A549 (cell line): Measurements from ENCODE around the gene NPW. TPM values are rescaled to one million over a fixed set of nuclear protein-coding genes. Genes with fewer than 3 reads are reported as not detected.

Experiments used
- ATAC-seq, 2 experiments: fragments of 200-7000 bp in 1 of 2; fragments of >200 bp in 1 of 2; cut with Nextera tagmentation in 1 of 2; cut with Tn5 transposase in 1 of 2; 3 replicates each; pipeline versions ENCODE4 v1.8.0 to v1.9.1; 2018 to 2020; ENCODE audit warnings: mild to moderate bottlenecking in 1 of 2, moderate library complexity in 1 of 2
- CTCF ChIA-PET: fragments of 300-600 bp; sonication (Branson Sonifier 250); formaldehyde crosslinking; extraction: SDS; loops from one replicate; lab custom pipeline; 2021; ENCODE audit warnings: antibody characterized with exemption, inconsistent platforms; lab: Yijun Ruan, JAX
- POLR2A ChIA-PET: fragments of 350-600 bp; formaldehyde crosslinking; extraction: SDS; loops from one replicate; lab custom pipeline; 2021; ENCODE audit warnings: antibody characterized with exemption, inconsistent platforms; lab: Yijun Ruan, JAX
- DNase-seq, 2 experiments: peaks; one replicate each; pipeline versions ENCODE4 v3.0.0 to v3.0.0-alpha.2; 2011 to 2016; ENCODE audit warnings: low read depth in 1 of 2, low spot score in 1 of 2
- FAIRE-seq: peaks from 2 replicates; lab custom pipeline; 2011; peaks lifted over from hg19 to GRCh38; lab: Jason Lieb, UNC
- H3K27ac ChIP-seq, 2 experiments: fragments of >200 bp; sonication (Bioruptor Twin); formaldehyde crosslinking; 3 replicates each; pipeline ENCODE4 v1.5.1; 2016 to 2017
- H3K4me1 ChIP-seq: fragments of >200 bp; sonication (Bioruptor Twin); formaldehyde crosslinking; 3 replicates; pipeline ENCODE4 v1.6.1; 2016
- H3K4me2 ChIP-seq: fragments of >200 bp; sonication (Bioruptor Twin); formaldehyde crosslinking; 3 replicates; pipeline ENCODE4 v1.6.1; 2016
- H3K4me3 ChIP-seq: fragments of >200 bp; sonication (Bioruptor Twin); formaldehyde crosslinking; 3 replicates; pipeline ENCODE4 v1.5.1; 2016
- H3K9me3 ChIP-seq: fragments of >200 bp; sonication (Bioruptor Twin); formaldehyde crosslinking; 3 replicates; pipeline ENCODE4 v1.6.1; 2016
- BHLHE40 ChIP-seq: IDR thresholded peaks from 2 replicates; pipeline ENCODE4 v1.6.1; 2012; ENCODE audit warnings: low read depth, low read length, inconsistent platforms
- CBX8 ChIP-seq: fragments of 200-600 bp; sonication (generic); IDR thresholded peaks from 2 replicates; pipeline ENCODE4 v1.6.1; 2016
- E2F6 ChIP-seq: IDR thresholded peaks from 2 replicates; pipeline ENCODE4 v1.6.1; 2012; ENCODE audit warnings: low read depth, borderline replicate concordance
- EHF ChIP-seq: fragments of 250-450 bp; sonication (Bioruptor Pico); IDR thresholded peaks from 2 replicates; pipeline ENCODE4 v1.5.0; 2020; ENCODE audit warnings: mild to moderate bottlenecking
- EHMT2 ChIP-seq: fragments of 200-600 bp; sonication (generic); IDR thresholded peaks from 2 replicates; pipeline ENCODE4 v1.6.1; 2016; ENCODE audit warnings: antibody characterized with exemption, low read depth, mild to moderate bottlenecking, moderate library complexity
- FOXS1 ChIP-seq: fragments of 250-450 bp; sonication (Bioruptor Pico); IDR thresholded peaks from 2 replicates; pipeline ENCODE4 v1.5.0; 2020; ENCODE audit warnings: mild to moderate bottlenecking, moderate library complexity
- HDAC2 ChIP-seq: fragments of 200-600 bp; sonication (generic); IDR thresholded peaks from 2 replicates; pipeline ENCODE4 v1.6.1; 2016
- HEYL ChIP-seq: fragments of 250-450 bp; sonication (Bioruptor Pico); IDR thresholded peaks from 2 replicates; pipeline ENCODE4 v1.8.0; 2021; ENCODE audit warnings: mild to moderate bottlenecking, moderate library complexity
- HOXA7 ChIP-seq: fragments of 250-450 bp; sonication (Bioruptor Pico); IDR thresholded peaks from 2 replicates; pipeline ENCODE4 v1.5.0; 2020; ENCODE audit warnings: mild to moderate bottlenecking, moderate library complexity
- HOXB13 ChIP-seq: fragments of 250-450 bp; sonication (Bioruptor Pico); IDR thresholded peaks from 2 replicates; pipeline ENCODE4 v1.5.0; 2020; ENCODE audit warnings: low read depth, mild to moderate bottlenecking, moderate library complexity
- HOXB5 ChIP-seq: fragments of 250-450 bp; sonication (Bioruptor Pico); IDR thresholded peaks from 2 replicates; pipeline ENCODE4 v1.5.0; 2020; ENCODE audit warnings: mild to moderate bottlenecking, moderate library complexity
- JUNB ChIP-seq: fragments of >200 bp; sonication (Bioruptor Twin); formaldehyde crosslinking; IDR thresholded peaks from 2 replicates; pipeline ENCODE4 v1.6.1; 2016
- KDM1A ChIP-seq: fragments of 200-600 bp; sonication (generic); IDR thresholded peaks from 2 replicates; pipeline ENCODE4 v1.6.1; 2016; ENCODE audit warnings: low read depth, mild to moderate bottlenecking
- MAX ChIP-seq: IDR thresholded peaks from 2 replicates; pipeline ENCODE4 v1.6.1; 2012
- NFE2L2 ChIP-seq: fragments of 150-350 bp; conservative IDR thresholded peaks from 2 replicates; pipeline ENCODE4 v1.6.1; 2014; ENCODE audit warnings: low read length
- RAD21 ChIP-seq, 2 experiments: fragments of >200 bp in 1 of 2; sonication (Bioruptor Twin) in 1 of 2; formaldehyde crosslinking in 1 of 2; IDR thresholded peaks in 1 of 2; conservative IDR thresholded peaks in 1 of 2; 2 replicates in 1 of 2; 3 replicates in 1 of 2; pipeline ENCODE4 v1.6.1; 2012 to 2018; ENCODE audit warnings: inconsistent platforms in 1 of 2
- RFX5 ChIP-seq: fragments of 450-650 bp; IDR thresholded peaks from 2 replicates; pipeline ENCODE4 v1.7.1; 2014; ENCODE audit warnings: antibody characterized with exemption, mild to moderate bottlenecking, moderate library complexity
- RNF2 ChIP-seq: fragments of 200-600 bp; sonication (generic); IDR thresholded peaks from 2 replicates; pipeline ENCODE4 v1.6.1; 2016; ENCODE audit warnings: low read depth, mild to moderate bottlenecking, antibody characterized with exemption, moderate library complexity, borderline replicate concordance
- TFCP2L1 ChIP-seq: fragments of 250-450 bp; sonication (Bioruptor Pico); IDR thresholded peaks from 2 replicates; pipeline ENCODE4 v1.5.0; 2021; ENCODE audit warnings: mild to moderate bottlenecking
- TP53 ChIP-seq: fragments of 250-450 bp; sonication (Bioruptor Pico); IDR thresholded peaks from 2 replicates; pipeline ENCODE4 v1.5.0; 2021; ENCODE audit warnings: mild to moderate bottlenecking, moderate library complexity
- ZSCAN20 ChIP-seq: fragments of 250-450 bp; sonication (Bioruptor Pico); IDR thresholded peaks from 2 replicates; pipeline ENCODE4 v1.8.0; 2022; ENCODE audit warnings: mild to moderate bottlenecking, moderate library complexity
- WGBS: methylation state at CpG from one replicate; pipeline ENCODE4 v1.1.6; 2017; ENCODE audit errors: missing lambda C conversion rate; 5-methylcytosine and 5-hydroxymethylcytosine counted together
- polyA plus RNA-seq, 4 experiments: library from polyadenylated mRNA; depleted of rRNA in 3 of 4; stranded (reverse); fragments of >200 nt; fragmentation: RNase III in 1 of 4; extraction: RNeasy Plus Mini Kit Qiagen cat#74134 plus additional on column Dnase treatment in 1 of 4; gene quantifications; 2 replicates in 3 of 4; 3 replicates in 1 of 4; pipeline ENCODE4 v1.2.3, GENCODE V29; 2011 to 2017
- TF ChIP-seq, protein P1 (sequence below): IDR thresholded peaks from 2 replicates; pipeline ENCODE4 v1.6.1; 2012
- TF ChIP-seq, protein P2 (sequence below): fragments of >200 bp; sonication (Bioruptor Twin); formaldehyde crosslinking; IDR thresholded peaks from 3 replicates; pipeline ENCODE4 v1.5.1; 2016
- TF ChIP-seq, protein P3 (sequence below): fragments of >200 bp; sonication (Bioruptor Twin); formaldehyde crosslinking; IDR thresholded peaks from 3 replicates; pipeline ENCODE4 v1.6.1; 2016
- TF ChIP-seq, protein P4 (sequence below): fragments of >200 bp; sonication (Bioruptor Twin); formaldehyde crosslinking; IDR thresholded peaks from 2 replicates; pipeline ENCODE4 v1.6.1; 2016

The NPW gene
- polyA plus RNA-seq, 2 of the 4 experiments (the other 2 are of a cell fraction) = 0.26 to 1.0 TPM

DNA sequence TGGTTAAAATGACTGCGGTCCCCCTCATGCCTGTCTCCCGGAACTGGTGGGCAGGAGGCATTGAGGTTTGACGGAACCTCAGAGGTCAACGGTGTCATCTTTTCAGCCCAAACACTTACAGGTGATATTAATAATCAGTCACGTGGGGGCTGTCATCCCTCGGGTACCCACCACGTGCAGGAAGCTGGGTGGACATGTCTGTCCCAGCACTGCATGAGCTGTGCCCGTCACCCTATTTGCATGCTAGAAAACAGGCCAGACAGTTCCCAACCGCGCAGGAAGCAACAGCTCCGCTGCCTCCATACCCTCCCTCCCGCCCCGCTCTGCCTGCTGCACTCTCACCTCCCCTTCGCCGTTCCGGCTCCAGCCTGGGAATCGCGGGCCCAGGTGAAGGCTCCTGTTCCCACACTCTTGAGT is 28.4 kb upstream of the NPW start:
- TF ChIP-seq, protein P1, sequence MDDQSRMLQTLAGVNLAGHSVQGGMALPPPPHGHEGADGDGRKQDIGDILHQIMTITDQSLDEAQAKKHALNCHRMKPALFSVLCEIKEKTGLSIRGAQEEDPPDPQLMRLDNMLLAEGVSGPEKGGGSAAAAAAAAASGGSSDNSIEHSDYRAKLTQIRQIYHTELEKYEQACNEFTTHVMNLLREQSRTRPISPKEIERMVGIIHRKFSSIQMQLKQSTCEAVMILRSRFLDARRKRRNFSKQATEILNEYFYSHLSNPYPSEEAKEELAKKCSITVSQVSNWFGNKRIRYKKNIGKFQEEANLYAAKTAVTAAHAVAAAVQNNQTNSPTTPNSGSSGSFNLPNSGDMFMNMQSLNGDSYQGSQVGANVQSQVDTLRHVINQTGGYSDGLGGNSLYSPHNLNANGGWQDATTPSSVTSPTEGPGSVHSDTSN = no peak
- TF ChIP-seq HDAC2 = no peak
- no peak for TF ChIP-seq HOXA7 (CRISPR knock-in tag)
- TF ChIP-seq EHMT2 = no peak
- no peak for TF ChIP-seq JUNB
- no peak for TF ChIP-seq KDM1A
- TF ChIP-seq FOXS1 (CRISPR knock-in tag) = no peak
- ATAC-seq (no peak), FAIRE-seq (no peak), DNase-seq (no peak)
- POLR2A ChIA-PET = no interaction called here
- H3K4me3 ChIP-seq = no peak overlapping the region
- CTCF ChIA-PET = interaction anchor here (19.7 kb wide), 1 partner anchor 13 kb away, joined by 196 read pairs; the partner anchor contains the start of gene ZNF598
- WGBS = 97% methylated on average over 13 of the region's 18 CpGs
- H3K4me2 ChIP-seq = peak overlapping the region; percentile 79
- H3K9me3 ChIP-seq = no peaks in the 10 kb centered on the region
- H3K4me1 ChIP-seq = peaks cover 65% of the 10 kb centered on the region
- no peak overlapping the region for H3K27ac ChIP-seq

- CTCF ChIA-PET = interaction anchor here (0.7 to 19.7 kb wide), 2 partner anchors 13 to 36 kb away, joined by 3 to 196 read pairs; partner anchors contain the start of gene ZNF598
- TF ChIP-seq RAD21 (conservative IDR thresholded peaks at IDR 0.05 in 1 of 2, IDR thresholded peaks at IDR 0.05 in 1 of 2) = no peak
- no peak for TF ChIP-seq CBX8
- TF ChIP-seq, protein P2, sequence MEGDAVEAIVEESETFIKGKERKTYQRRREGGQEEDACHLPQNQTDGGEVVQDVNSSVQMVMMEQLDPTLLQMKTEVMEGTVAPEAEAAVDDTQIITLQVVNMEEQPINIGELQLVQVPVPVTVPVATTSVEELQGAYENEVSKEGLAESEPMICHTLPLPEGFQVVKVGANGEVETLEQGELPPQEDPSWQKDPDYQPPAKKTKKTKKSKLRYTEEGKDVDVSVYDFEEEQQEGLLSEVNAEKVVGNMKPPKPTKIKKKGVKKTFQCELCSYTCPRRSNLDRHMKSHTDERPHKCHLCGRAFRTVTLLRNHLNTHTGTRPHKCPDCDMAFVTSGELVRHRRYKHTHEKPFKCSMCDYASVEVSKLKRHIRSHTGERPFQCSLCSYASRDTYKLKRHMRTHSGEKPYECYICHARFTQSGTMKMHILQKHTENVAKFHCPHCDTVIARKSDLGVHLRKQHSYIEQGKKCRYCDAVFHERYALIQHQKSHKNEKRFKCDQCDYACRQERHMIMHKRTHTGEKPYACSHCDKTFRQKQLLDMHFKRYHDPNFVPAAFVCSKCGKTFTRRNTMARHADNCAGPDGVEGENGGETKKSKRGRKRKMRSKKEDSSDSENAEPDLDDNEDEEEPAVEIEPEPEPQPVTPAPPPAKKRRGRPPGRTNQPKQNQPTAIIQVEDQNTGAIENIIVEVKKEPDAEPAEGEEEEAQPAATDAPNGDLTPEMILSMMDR = no peak
- TF ChIP-seq ZSCAN20 (CRISPR knock-in tag) = no peak
- TF ChIP-seq RFX5 = no peak
- TF ChIP-seq BHLHE40 = no peak
- no peak for DNase-seq
- Histone ChIP-seq H3K4me1 (peaks cover 69% of the 10 kb centered on the region), H3K4me3 (peak overlapping the region; percentile 10; the same call in 1 of the 3 replicates), H3K27ac (peak overlapping the region; percentile 39 to 76; a peak in 5 of 6 replicates), H3K4me2 (peak overlapping the region; percentile 79), H3K9me3 (no peaks in the 10 kb centered on the region)
- no peak for ATAC-seq
- FAIRE-seq = no peak
- WGBS = 87% methylated on average over 22 of the region's 22 CpGs
- POLR2A ChIA-PET = interaction anchor here (0.6 to 1.6 kb wide), 2 partner anchors 164 to 661 kb away, joined by 6 to 7 read pairs; partner anchors contain the start of gene TRAF7
These were observed 28.0 kb upstream of the NPW start for GRCh38 chr16:1991588-1991947.

DNA sequence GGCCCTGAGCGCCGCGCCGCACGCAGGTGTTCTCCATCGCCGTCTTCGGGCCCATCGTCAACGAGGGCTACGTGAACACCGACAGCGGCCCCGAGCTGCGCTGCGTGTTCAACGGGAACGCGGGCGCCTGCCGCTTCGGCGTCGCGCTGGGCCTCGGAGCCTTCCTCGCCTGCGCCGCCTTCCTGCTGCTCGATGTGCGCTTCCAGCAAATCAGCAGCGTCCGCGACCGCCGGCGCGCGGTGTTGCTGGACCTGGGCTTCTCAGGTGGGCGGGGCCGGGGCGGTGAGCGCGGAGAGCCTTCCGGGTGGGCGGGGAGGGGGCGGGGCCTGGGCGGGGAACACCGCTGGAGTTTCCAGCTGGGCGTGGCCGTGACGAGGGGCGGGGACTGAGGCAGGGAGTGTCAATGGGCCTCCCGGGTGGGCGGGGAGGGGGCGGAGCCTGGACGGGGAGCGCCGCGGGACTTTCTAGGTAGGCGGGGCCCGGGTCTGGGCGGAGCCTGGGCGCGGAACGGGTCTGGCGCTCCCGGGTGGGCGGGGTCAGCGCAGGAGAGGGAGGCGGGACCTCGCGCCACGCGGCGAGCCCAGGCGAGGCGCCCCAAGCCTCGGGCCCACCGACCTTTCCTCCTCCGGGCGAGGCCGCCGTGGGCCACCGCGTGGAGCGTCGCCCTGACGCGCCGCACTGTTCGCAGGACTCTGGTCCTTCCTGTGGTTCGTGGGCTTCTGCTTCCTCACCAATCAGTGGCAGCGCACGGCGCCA is 27.5 kb upstream of the NPW start:
- ATAC-seq (peak; percentile 40 to 75), FAIRE-seq (no peak), DNase-seq (peak; percentile 73 to 92)
- Histone ChIP-seq H3K9me3 (no peaks in the 10 kb centered on the region), H3K4me2 (peak overlapping the region; percentile 79), H3K27ac (peak overlapping the region; percentile 51 to 76), H3K4me1 (peaks cover 75% of the 10 kb centered on the region), H3K4me3 (peak overlapping the region; percentile 10; the same call in 1 of the 3 replicates)
- TF ChIP-seq EHF (CRISPR knock-in tag) = peak; percentile 79
- peak; percentile 73; the same call in 1 of the 2 replicates for TF ChIP-seq TP53 (CRISPR knock-in tag)
- TF ChIP-seq TFCP2L1 = no peak
- no peak for TF ChIP-seq RNF2
- peak; percentile 63; the same call in 1 of the 2 replicates for TF ChIP-seq HOXB13 (CRISPR knock-in tag)
- peak; percentile 33; the same call in 1 of the 2 replicates for TF ChIP-seq HEYL
- TF ChIP-seq HOXB5 (CRISPR knock-in tag) = peak; percentile 76; the same call in 1 of the 2 replicates
- TF ChIP-seq, protein P1 = no peak
- peak; percentile 85 for TF ChIP-seq MAX
- no peak for TF ChIP-seq ZSCAN20 (CRISPR knock-in tag)
- TF ChIP-seq, protein P3, sequence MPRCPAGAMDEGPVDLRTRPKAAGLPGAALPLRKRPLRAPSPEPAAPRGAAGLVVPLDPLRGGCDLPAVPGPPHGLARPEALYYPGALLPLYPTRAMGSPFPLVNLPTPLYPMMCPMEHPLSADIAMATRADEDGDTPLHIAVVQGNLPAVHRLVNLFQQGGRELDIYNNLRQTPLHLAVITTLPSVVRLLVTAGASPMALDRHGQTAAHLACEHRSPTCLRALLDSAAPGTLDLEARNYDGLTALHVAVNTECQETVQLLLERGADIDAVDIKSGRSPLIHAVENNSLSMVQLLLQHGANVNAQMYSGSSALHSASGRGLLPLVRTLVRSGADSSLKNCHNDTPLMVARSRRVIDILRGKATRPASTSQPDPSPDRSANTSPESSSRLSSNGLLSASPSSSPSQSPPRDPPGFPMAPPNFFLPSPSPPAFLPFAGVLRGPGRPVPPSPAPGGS = no peak
- peak; percentile 86 for TF ChIP-seq E2F6
- TF ChIP-seq, protein P4, sequence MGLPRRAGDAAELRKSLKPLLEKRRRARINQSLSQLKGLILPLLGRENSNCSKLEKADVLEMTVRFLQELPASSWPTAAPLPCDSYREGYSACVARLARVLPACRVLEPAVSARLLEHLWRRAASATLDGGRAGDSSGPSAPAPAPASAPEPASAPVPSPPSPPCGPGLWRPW = no peak
- TF ChIP-seq NFE2L2 = no peak
- POLR2A ChIA-PET = interaction anchor here (0.6 to 1.6 kb wide), 4 partner anchors 10 to 661 kb away, joined by 3 to 7 read pairs (median 5); partner anchors contain the start of genes RPS2 and TRAF7
- CTCF ChIA-PET = interaction anchor here (0.7 to 19.7 kb wide), 3 partner anchors 12 to 40 kb away, joined by 3 to 196 read pairs (median 3); partner anchors contain the start of gene ZNF598
- WGBS = 72% methylated on average over 41 of the region's 96 CpGs
